ENCODE data around the gene NR2F2.

NR2F2 gene

GRCh38 chr15:96388673-96389072, 58.2 kb downstream of the NR2F2 start:
- no peak overlapping the region for H3K4me3 ChIP-seq (ENCODE audit: low read depth, low read length, poor library complexity, severe bottlenecking)
- TF ChIP-seq CTCF (IDR thresholded peaks at IDR 0.05; ENCODE audit: low read length), result no peak
- no peak for TF ChIP-seq EZH2 (IDR thresholded peaks at IDR 0.05; ENCODE audit: borderline replicate concordance, low read length)
- H3K9me3 ChIP-seq (ENCODE audit: low read length), result no peaks in the 10 kb centered on the region
- no peaks in the 10 kb centered on the region for H3K79me2 ChIP-seq (ENCODE audit: insufficient read depth, low read length)
- no peaks in the 10 kb centered on the region for H4K20me1 ChIP-seq (ENCODE audit: insufficient read depth, low read length)
- no peak overlapping the region for H2AFZ ChIP-seq (ENCODE audit: low read length)
- no peak overlapping the region for H3K27ac ChIP-seq (ENCODE audit: low read depth, low read length, poor library complexity, severe bottlenecking)
- no peak overlapping the region for H3K4me2 ChIP-seq (ENCODE audit: low read length)
- H3K9ac ChIP-seq (ENCODE audit: low read length), result no peak overlapping the region
- H3K4me1 ChIP-seq (ENCODE audit: insufficient read depth, low read length, severe bottlenecking), result no peaks in the 10 kb centered on the region
- H3K27me3 ChIP-seq (ENCODE audit: insufficient read depth, low read length), result no peaks in the 10 kb centered on the region
- no peaks in the 10 kb centered on the region for H3K9me2 ChIP-seq (ENCODE audit: low read depth, low read length)
- H3F3A ChIP-seq (ENCODE audit: insufficient read depth, low read length), result no peaks in the 10 kb centered on the region
- no peaks in the 10 kb centered on the region for H3K36me3 ChIP-seq (ENCODE audit: insufficient read depth, low read length)

Measured in OCI-LY1 (cell line).